K562 (cell line): Measurements from ENCODE around the gene MTHFS. TPM values are rescaled to one million over a fixed set of nuclear protein-coding genes. Genes with fewer than 3 reads are reported as not detected.

Experiments
- ATAC-seq: fragments of 200-7000 bp; cut with Tn5 transposase; 3 replicates; pipeline ENCODE4 v1.9.1; 2020; ENCODE audit warnings: moderate library complexity
- BruUV-seq: library from RNA; stranded (reverse); fragments of 400-500 nt; replicated peaks from 2 replicates; lab custom pipeline; 2021; lab: Mats Ljungman, UMichigan
- CTCF ChIA-PET: fragments of 300-600 bp; formaldehyde crosslinking; extraction: SDS; loops from one replicate; lab custom pipeline; 2021; ENCODE audit warnings: low intra/inter-chr PET ratio; lab: Yijun Ruan, JAX
- POLR2A ChIA-PET: fragments of 300-600, 350-650 bp; sonication (Branson Sonifier 250); formaldehyde crosslinking; extraction: SDS; loops from one replicate; lab custom pipeline; 2021; ENCODE audit warnings: antibody characterized with exemption, inconsistent platforms; lab: Yijun Ruan, JAX
- DNase-seq, 4 experiments: peaks; one replicate each; pipeline versions ENCODE4 v3.0.0 to v3.0.0-alpha.2; 2011 to 2018; ENCODE audit warnings: low spot score in 3 of 4, mixed read lengths in 3 of 4; ENCODE audit errors: extremely low read depth in 1 of 4
- FAIRE-seq: peaks from 2 replicates; lab custom pipeline; 2011; peaks lifted over from hg19 to GRCh38; lab: Jason Lieb, UNC
- H2AFZ ChIP-seq: 2 replicates; pipeline ENCODE4 v1.6.0; 2011; ENCODE audit warnings: low read depth, low read length, control low read depth, inconsistent platforms
- H3K27ac ChIP-seq: fragments of 200-600 bp; 3 replicates; pipeline ENCODE4 v1.8.0; 2011; ENCODE audit warnings: low read depth, mild to moderate bottlenecking, control low read depth, inconsistent platforms, low read length, moderate library complexity, mixed read lengths; ENCODE audit errors: extremely low read depth
- H3K27me3 ChIP-seq, 2 experiments: fragments of 300-600 bp in 1 of 2; 2 replicates in 1 of 2; 3 replicates in 1 of 2; pipeline versions ENCODE4 v1.6.0 to v1.8.0; 2011; ENCODE audit warnings: inconsistent platforms in 2 of 2, low read length in 2 of 2, mild to moderate bottlenecking in 1 of 2, mixed read lengths in 1 of 2, moderate library complexity in 1 of 2; ENCODE audit not compliant: control insufficient read depth in 2 of 2, insufficient read depth in 2 of 2
- H3K36me3 ChIP-seq: fragments of 300-600 bp; 3 replicates; pipeline ENCODE4 v1.8.0; 2011; ENCODE audit warnings: mild to moderate bottlenecking, low read length, inconsistent platforms; ENCODE audit not compliant: control insufficient read depth, insufficient read depth
- H3K4me1 ChIP-seq, 2 experiments: fragments of 200-600 bp in 1 of 2; replicated peaks in 1 of 2; 2 replicates in 1 of 2; 3 replicates in 1 of 2; pipeline versions ENCODE4 v1.5.1 to v1.8.0; 2011; ENCODE audit warnings: inconsistent platforms in 2 of 2, low read length in 2 of 2, mild to moderate bottlenecking in 1 of 2, mixed read lengths in 1 of 2, moderate library complexity in 1 of 2; ENCODE audit not compliant: control insufficient read depth in 2 of 2, insufficient read depth in 2 of 2
- H3K4me2 ChIP-seq: 2 replicates; pipeline ENCODE4 v1.6.1; 2011; ENCODE audit warnings: low read length, control low read depth, inconsistent platforms, mixed read lengths; ENCODE audit not compliant: insufficient read depth
- H3K4me3 ChIP-seq: fragments of 200-600 bp; sonication (generic), shearing (Covaris generic); 2 replicates; pipeline ENCODE4 v1.5.1; 2016; ENCODE audit warnings: control low read depth, inconsistent platforms
- H3K79me2 ChIP-seq: fragments of 200-600 bp; 3 replicates; pipeline ENCODE4 v1.8.0; 2011; ENCODE audit warnings: low read length, inconsistent platforms; ENCODE audit not compliant: control insufficient read depth, insufficient read depth
- H3K9ac ChIP-seq, 2 experiments: 2 replicates each; pipeline versions ENCODE4 v1.6.0 to v1.6.1; 2011; ENCODE audit warnings: low read depth in 2 of 2, low read length in 2 of 2, control low read depth in 1 of 2, inconsistent platforms in 1 of 2, mild to moderate bottlenecking in 1 of 2, mixed read lengths in 1 of 2; ENCODE audit not compliant: insufficient read depth in 1 of 2
- H3K9me1 ChIP-seq: one replicate; pipeline ENCODE4 v1.6.0; 2011; ENCODE audit warnings: inconsistent platforms, mild to moderate bottlenecking, low read length, moderate library complexity; ENCODE audit not compliant: control insufficient read depth, insufficient read depth
- H3K9me3 ChIP-seq: replicated peaks from 2 replicates; pipeline ENCODE4 v1.5.1; 2011; ENCODE audit warnings: low read depth, low read length, inconsistent platforms; ENCODE audit not compliant: control insufficient read depth, insufficient read depth
- H4K20me1 ChIP-seq: replicated peaks from 2 replicates; pipeline ENCODE4 v1.6.1; 2011; ENCODE audit warnings: low read length, inconsistent platforms, mixed read lengths; ENCODE audit not compliant: control insufficient read depth, insufficient read depth
- FOXJ2 ChIP-seq: fragments of 200-800 bp; sonication (Bioruptor generic); IDR thresholded peaks from 2 replicates; pipeline ENCODE4 v1.6.1; 2016; ENCODE audit warnings: missing genetic modification characterization, missing compliant biosample characterization
- FOXK1 ChIP-seq: sonication (generic); formaldehyde crosslinking; IDR thresholded peaks from 2 replicates; pipeline ENCODE4 v1.8.0; 2022; ENCODE audit warnings: missing genetic modification reagents, mild to moderate bottlenecking, borderline replicate concordance
- ID3 ChIP-seq, 2 experiments: fragments of 250-450 bp in 1 of 2; fragments of 450-650 bp in 1 of 2; sonication (Bioruptor Pico) in 1 of 2; IDR thresholded peaks; 2 replicates each; pipeline versions ENCODE4 v1.6.1 to v1.8.0; 2016 to 2021; ENCODE audit warnings: mild to moderate bottlenecking in 2 of 2, moderate library complexity in 2 of 2, missing compliant biosample characterization in 1 of 2, missing genetic modification characterization in 1 of 2
- IRF2 ChIP-seq: sonication (generic); formaldehyde crosslinking; IDR thresholded peaks from 2 replicates; pipeline ENCODE4 v1.8.1; 2022; ENCODE audit warnings: mild to moderate bottlenecking, missing genetic modification reagents
- L3MBTL2 ChIP-seq: fragments of 450-650 bp; IDR thresholded peaks from 2 replicates; pipeline ENCODE4 v1.6.1; 2016; ENCODE audit warnings: mild to moderate bottlenecking, moderate library complexity
- PATZ1 ChIP-seq: fragments of 250-450 bp; sonication (Bioruptor Pico); IDR thresholded peaks from 2 replicates; pipeline ENCODE4 v1.5.0; 2020; ENCODE audit warnings: mild to moderate bottlenecking, borderline replicate concordance
- PTRF ChIP-seq: fragments of 450-650 bp; IDR thresholded peaks from 2 replicates; pipeline ENCODE4 v1.6.1; 2016; ENCODE audit warnings: mild to moderate bottlenecking, missing genetic modification characterization, missing compliant biosample characterization
- PURB ChIP-seq: sonication (generic); formaldehyde crosslinking; IDR thresholded peaks from 2 replicates; pipeline ENCODE4 v1.9.0; 2021; ENCODE audit warnings: low read depth, mild to moderate bottlenecking, missing genetic modification reagents
- RBM34 ChIP-seq: fragments of 200-400 bp; formaldehyde crosslinking; IDR thresholded peaks from 2 replicates; pipeline ENCODE4 v1.6.1; 2018; ENCODE audit warnings: low read length, borderline replicate concordance; ENCODE audit not compliant: insufficient read depth
- SMAD4 ChIP-seq: fragments of 250-450 bp; sonication (Bioruptor Pico); conservative IDR thresholded peaks from 2 replicates; pipeline ENCODE4 v1.8.0; 2021; ENCODE audit warnings: inconsistent platforms, mild to moderate bottlenecking, moderate library complexity
- ZNF282 ChIP-seq: sonication (generic); formaldehyde crosslinking; IDR thresholded peaks from 2 replicates; pipeline ENCODE4 v1.8.1; 2023; ENCODE audit warnings: missing genetic modification reagents
- ZNF785 ChIP-seq: fragments of 250-450 bp; sonication (Bioruptor Pico); IDR thresholded peaks from 2 replicates; pipeline ENCODE4 v1.4.0; 2020; ENCODE audit warnings: mild to moderate bottlenecking
- WGBS: fragments of 100-300 bp; shearing (Covaris generic); methylation state at CpG from one replicate; pipeline ENCODE4 v1.1.6; 2016; ENCODE audit warnings: low coverage, mixed read lengths; ENCODE audit not compliant: insufficient coverage; ENCODE audit errors: missing lambda C conversion rate; 5-methylcytosine and 5-hydroxymethylcytosine counted together
- in situ Hi-C: fragments of 300-500 bp; cut with MboI; formaldehyde crosslinking; loops from 4 replicates; pipeline ENCODE4 v1.15.0; 2018; ENCODE audit warnings: inconsistent platforms, mixed read lengths
- intact Hi-C: fragments of 100-400 bp; cut with micrococcal nuclease; formaldehyde crosslinking; loops from 2 replicates; pipeline ENCODE4 v1.14.2; 2022
- polyA plus RNA-seq, 8 experiments: library from polyadenylated mRNA; depleted of rRNA in 4 of 8; stranded (reverse) in 5 of 8; unstranded in 3 of 8; fragments of >200 nt; fragmentation: Nextera tagmentation in 2 of 8; fragmentation: Illumina TruSeq in 1 of 8; extraction: Ambion mirVana in 2 of 8; extraction: Trizol in 1 of 8; gene quantifications; 2 replicates each; pipeline versions ENCODE4 v1.2.1 to v1.2.3, GENCODE V29; 2011 to 2014; ENCODE audit warnings: inconsistent platforms in 1 of 8, missing spikeins in 1 of 8
- total RNA-seq, 7 experiments: library from RNA; depleted of rRNA in 6 of 7; stranded (reverse); fragments of >200 nt in 6 of 7; fragmentation: Illumina TruSeq in 2 of 7; extraction: Trizol in 2 of 7; gene quantifications; 2 replicates each; pipeline versions ENCODE4 v1.2.1 to v1.2.3, GENCODE V29; 2011 to 2021; ENCODE audit warnings: low replicate concordance in 1 of 7
- TF ChIP-seq, protein P1 (sequence below): fragments of 450-650 bp; IDR thresholded peaks from 2 replicates; pipeline ENCODE4 v1.6.1; 2016; ENCODE audit warnings: low read depth, mild to moderate bottlenecking, moderate library complexity
- TF ChIP-seq, protein P2 (sequence below): fragments of 450-650 bp; formaldehyde crosslinking; IDR thresholded peaks from 2 replicates; pipeline ENCODE4 v1.4.0; 2020; ENCODE audit warnings: mild to moderate bottlenecking

The MTHFS gene
- total and polyA plus RNA-seq, 9 of the 15 experiments (the other 6 are each of a cell fraction or from before 2014, with no cell fraction given) = 17.8 to 79.3 (median 41.7) TPM

DNA sequence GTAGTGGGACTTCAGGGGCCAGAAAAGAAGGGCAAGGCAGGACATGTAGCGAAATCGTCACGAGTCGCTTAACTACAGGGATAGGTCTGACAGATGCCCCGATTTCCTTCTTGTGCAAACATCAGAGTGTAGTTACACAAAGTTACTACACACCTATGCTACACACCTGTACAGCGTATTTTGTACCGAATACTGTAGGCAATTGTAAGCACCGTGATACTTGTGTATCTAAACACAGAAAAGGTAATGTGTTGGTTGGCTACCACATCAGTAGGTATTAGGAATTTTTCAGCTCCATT is 515 bp upstream of the MTHFS start:
- 5% methylated on average over 8 of the region's 8 CpGs for WGBS
- FAIRE-seq = no peak
- POLR2A ChIA-PET = interaction anchor here (0.6 to 3.0 kb wide), 4 partner anchors 11 to 165 kb away, joined by 3 to 15 read pairs (median 7); no protein-coding TSS in a partner anchor
- CTCF ChIA-PET = interaction anchor here (1.8 kb wide), 1 partner anchor 96 kb away, joined by 10 read pairs; no protein-coding TSS in a partner anchor
- peaks cover 5% of the 10 kb centered on the region; the same call in 2 of the 3 replicates for H3K36me3 ChIP-seq
- peak overlapping the region; percentile 99 for H2AFZ ChIP-seq
- H3K9me3 ChIP-seq = no peaks in the 10 kb centered on the region
- peak overlapping the region; percentile 86 for H3K4me2 ChIP-seq
- H3K79me2 ChIP-seq = peaks cover 35% of the 10 kb centered on the region
- H3K9me1 ChIP-seq = no peaks in the 10 kb centered on the region
- peaks cover 3 to 8% of the 10 kb centered on the region in 2 experiments for H3K4me1 ChIP-seq
- intact Hi-C loops = loop anchor here (2.0 to 10.0 kb wide), 3 partner anchors 95 to 257 kb away; partner anchors contain the start of genes FAH and ZFAND6
- ATAC-seq = no peak
- peak overlapping the region; percentile 69 for H3K4me3 ChIP-seq
- in situ Hi-C loops = loop anchor here (25.0 kb wide), 1 partner anchor 265 kb away; the partner anchor contains the start of gene FAH
- BruUV-seq = TSS peak; percentile 92
- peak overlapping the region; percentile 96 to 100 for H3K9ac ChIP-seq
- H4K20me1 ChIP-seq = no peaks in the 10 kb centered on the region
- no peaks in the 10 kb centered on the region for H3K27me3 ChIP-seq
- H3K27ac ChIP-seq = peak overlapping the region; percentile 93
- DNase-seq = no peak
- TF ChIP-seq ID3 (CRISPR knock-in tag; IDR thresholded peaks at IDR 0.05) = no peak
- TF ChIP-seq ID3 (tag; IDR thresholded peaks at IDR 0.05) = peak; percentile 10; the same call in 1 of the 2 replicates
- TF ChIP-seq PTRF = no peak
- no peak for TF ChIP-seq FOXK1
- no peak for TF ChIP-seq PURB (CRISPR knock-in tag)
- TF ChIP-seq IRF2 (CRISPR knock-in tag) = peak; percentile 2; the same call in 1 of the 2 replicates
- 0 out of 2 replicates have a peak, but pooled peaks have one; percentile 7 for TF ChIP-seq PATZ1
- 0 out of 2 replicates have a peak, but pooled peaks have one; percentile 8 for TF ChIP-seq ZNF282 (CRISPR knock-in tag)
- TF ChIP-seq, protein P1, sequence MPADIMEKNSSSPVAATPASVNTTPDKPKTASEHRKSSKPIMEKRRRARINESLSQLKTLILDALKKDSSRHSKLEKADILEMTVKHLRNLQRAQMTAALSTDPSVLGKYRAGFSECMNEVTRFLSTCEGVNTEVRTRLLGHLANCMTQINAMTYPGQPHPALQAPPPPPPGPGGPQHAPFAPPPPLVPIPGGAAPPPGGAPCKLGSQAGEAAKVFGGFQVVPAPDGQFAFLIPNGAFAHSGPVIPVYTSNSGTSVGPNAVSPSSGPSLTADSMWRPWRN = no peak
- no peak for TF ChIP-seq RBM34
- TF ChIP-seq L3MBTL2 = peak; percentile 13; the same call in 1 of the 2 replicates
- TF ChIP-seq SMAD4 (CRISPR knock-in tag) = no peak
- TF ChIP-seq, protein P2, sequence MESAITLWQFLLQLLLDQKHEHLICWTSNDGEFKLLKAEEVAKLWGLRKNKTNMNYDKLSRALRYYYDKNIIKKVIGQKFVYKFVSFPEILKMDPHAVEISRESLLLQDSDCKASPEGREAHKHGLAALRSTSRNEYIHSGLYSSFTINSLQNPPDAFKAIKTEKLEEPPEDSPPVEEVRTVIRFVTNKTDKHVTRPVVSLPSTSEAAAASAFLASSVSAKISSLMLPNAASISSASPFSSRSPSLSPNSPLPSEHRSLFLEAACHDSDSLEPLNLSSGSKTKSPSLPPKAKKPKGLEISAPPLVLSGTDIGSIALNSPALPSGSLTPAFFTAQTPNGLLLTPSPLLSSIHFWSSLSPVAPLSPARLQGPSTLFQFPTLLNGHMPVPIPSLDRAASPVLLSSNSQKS (CRISPR knock-in tag) = no peak
- no peak for TF ChIP-seq FOXJ2 (tag)
- no peak for TF ChIP-seq ZNF785 (CRISPR knock-in tag)
